ENCODE results near the gene SPTLC2. TPM values are rescaled to one million over a fixed set of nuclear protein-coding genes. Genes with fewer than 3 reads are reported as not detected.

SPTLC2 gene
- total RNA-seq, 4 donors from 2014 or later = 14.5 to 51.3 (median 35.8) TPM

GRCh38 chr14:77582511-77582910 lies 33.9 kb downstream of the SPTLC2 start:
- Histone ChIP-seq H3K4me3 (no peak overlapping the region), H3K36me3 (no peaks in the 10 kb centered on the region), H3K27ac (no peak overlapping the region), H3K4me1 (peaks cover 8 to 43% (median 28%) of the 10 kb centered on the region in 4 donors), H3K9me3 (no peaks in the 10 kb centered on the region), H3K27me3 (no peaks in the 10 kb centered on the region)
- no peak for TF ChIP-seq EP300 (IDR thresholded peaks at IDR 0.05; ENCODE audit: low read depth)
- no peak for TF ChIP-seq CTCF (IDR thresholded peaks at IDR 0.05)
- TF ChIP-seq POLR2A (IDR thresholded peaks at IDR 0.05) = no peak
- no peak for TF ChIP-seq POLR2AphosphoS5 (IDR thresholded peaks at IDR 0.05)
- 70 to 82% methylated on average over 3 of the region's 3 CpGs for WGBS, 2 donors (ENCODE audit: low coverage in 1 of 2)
- intact Hi-C loops (cut with DNase I; ENCODE audit: low total_unique reads) = no loop called here
- in situ Hi-C loops (cut with MboI; ENCODE audit: low pct_ligation_motif_present in 1 of 4, low pct_unique_long_range_greater_than_20kb in 1 of 4, low sequenced_read_pairs in 3 of 4) = no loop called here
- DNase-seq = no peak

GRCh38 chr14:77580964-77581505 lies 35.4 kb downstream of the SPTLC2 start:
- Histone ChIP-seq H3K27me3 (no peaks in the 10 kb centered on the region), H3K27ac (peak overlapping the region; percentile 46 to 62 (median 60)), H3K36me3 (no peaks in the 10 kb centered on the region), H3K4me3 (peak overlapping the region in 1 of 4 donors; percentile 29), H3K9me3 (no peaks in the 10 kb centered on the region), H3K4me1 (peaks cover 8 to 43% (median 28%) of the 10 kb centered on the region in 4 donors)
- in situ Hi-C loops (cut with MboI; ENCODE audit: low pct_ligation_motif_present in 1 of 4, low pct_unique_long_range_greater_than_20kb in 1 of 4, low sequenced_read_pairs in 3 of 4) = no loop called here
- intact Hi-C loops (cut with DNase I; ENCODE audit: low total_unique reads) = no loop called here
- TF ChIP-seq EP300 (IDR thresholded peaks at IDR 0.05; ENCODE audit: low read depth) (no peak), POLR2AphosphoS5 (IDR thresholded peaks at IDR 0.05) (no peak), CTCF (IDR thresholded peaks at IDR 0.05) (no peak), POLR2A (IDR thresholded peaks at IDR 0.05) (no peak)
- WGBS, 2 donors (ENCODE audit: low coverage in 1 of 2) = 15 to 16% methylated on average over 3 to 4 of the region's 4 CpGs
- DNase-seq = no peak

GRCh38 chr14:77580477-77580876 lies 36.0 kb downstream of the SPTLC2 start:
- Histone ChIP-seq H3K4me1 (peaks cover 8 to 43% (median 28%) of the 10 kb centered on the region in 4 donors), H3K4me3 (peak overlapping the region in 1 of 4 donors; percentile 29), H3K9me3 (no peaks in the 10 kb centered on the region), H3K36me3 (peaks cover 0 to 4% (median 0%) of the 10 kb centered on the region in 4 donors), H3K27me3 (no peaks in the 10 kb centered on the region), H3K27ac (peak overlapping the region; percentile 46 to 62 (median 60))
- TF ChIP-seq EP300 (IDR thresholded peaks at IDR 0.05; ENCODE audit: low read depth) (no peak), CTCF (IDR thresholded peaks at IDR 0.05) (no peak), POLR2AphosphoS5 (IDR thresholded peaks at IDR 0.05) (no peak), POLR2A (IDR thresholded peaks at IDR 0.05) (no peak)
- WGBS, 2 donors (ENCODE audit: low coverage in 1 of 2) = 62% methylated on average over 4 of the region's 4 CpGs; no CpG with 5 or more reads in 1 of the 2 donors
- no peak for DNase-seq
- in situ Hi-C loops (cut with MboI; ENCODE audit: low pct_ligation_motif_present in 1 of 4, low pct_unique_long_range_greater_than_20kb in 1 of 4, low sequenced_read_pairs in 3 of 4) = no loop called here
- intact Hi-C loops (cut with DNase I; ENCODE audit: low total_unique reads) = no loop called here

GRCh38 chr14:77579780-77580179 lies 36.7 kb downstream of the SPTLC2 start:
- peaks cover 8 to 43% (median 28%) of the 10 kb centered on the region in 4 donors for H3K4me1 ChIP-seq
- no peak overlapping the region for H3K4me3 ChIP-seq
- TF ChIP-seq POLR2A (IDR thresholded peaks at IDR 0.05) (no peak), POLR2AphosphoS5 (IDR thresholded peaks at IDR 0.05) (no peak), EP300 (IDR thresholded peaks at IDR 0.05; ENCODE audit: low read depth) (no peak), CTCF (IDR thresholded peaks at IDR 0.05) (no peak)
- DNase-seq = no peak
- 67 to 87% methylated on average over 1 of the region's 1 CpG for WGBS, 2 donors (ENCODE audit: low coverage in 1 of 2)
- no peaks in the 10 kb centered on the region for H3K27me3 ChIP-seq
- no peak overlapping the region for H3K27ac ChIP-seq
- H3K36me3 ChIP-seq = peaks cover 0 to 7% (median 0%) of the 10 kb centered on the region in 4 donors
- in situ Hi-C loops (cut with MboI; ENCODE audit: low pct_ligation_motif_present in 1 of 4, low pct_unique_long_range_greater_than_20kb in 1 of 4, low sequenced_read_pairs in 3 of 4) (no loop called here), intact Hi-C loops (cut with DNase I; ENCODE audit: low total_unique reads) (no loop called here)
- H3K9me3 ChIP-seq = no peaks in the 10 kb centered on the region
